ENCODE results near the gene BIRC6.

BIRC6 gene

GRCh38 chr2:32384529-32384928 lies 27.7 kb downstream of the BIRC6 start:
- no peak for TF ChIP-seq CTCF (IDR thresholded peaks at IDR 0.05; ENCODE audit: extremely low read depth, missing control alignments)
- DNase-seq (ENCODE audit: low spot score): no peak

- DNase-seq (ENCODE audit: low spot score): no peak
- TF ChIP-seq CTCF (IDR thresholded peaks at IDR 0.05; ENCODE audit: extremely low read depth, missing control alignments): no peak
Measured at GRCh38 chr2:32386739-32387138, 29.9 kb downstream of the BIRC6 start.

- DNase-seq (ENCODE audit: low spot score): no peak
Measured at GRCh38 chr2:32399221-32399620, 42.4 kb downstream of the BIRC6 start.

GRCh38 chr2:32402091-32402490 lies 45.3 kb downstream of the BIRC6 start:
- no peak for TF ChIP-seq CTCF (IDR thresholded peaks at IDR 0.05; ENCODE audit: extremely low read depth, missing control alignments)
- no peak for DNase-seq (ENCODE audit: low spot score)

More at GRCh38 chr2:32399221-32399620, 42.4 kb downstream of the BIRC6 start:
- no peak for TF ChIP-seq CTCF (IDR thresholded peaks at IDR 0.05; ENCODE audit: extremely low read depth, missing control alignments)

- no peak for DNase-seq (ENCODE audit: low spot score)
- TF ChIP-seq CTCF (IDR thresholded peaks at IDR 0.05; ENCODE audit: extremely low read depth, missing control alignments): no peak
Measured at GRCh38 chr2:32403782-32404181, 47.0 kb downstream of the BIRC6 start.

- DNase-seq (ENCODE audit: low spot score): no peak
- no peak for TF ChIP-seq CTCF (IDR thresholded peaks at IDR 0.05; ENCODE audit: extremely low read depth, missing control alignments)
Measured at GRCh38 chr2:32404691-32405090, 47.9 kb downstream of the BIRC6 start.

GRCh38 chr2:32416519-32416918 lies 59.7 kb downstream of the BIRC6 start:
- DNase-seq (ENCODE audit: low spot score): no peak
- no peak for TF ChIP-seq CTCF (IDR thresholded peaks at IDR 0.05; ENCODE audit: extremely low read depth, missing control alignments)
